ENCODE results near the gene FREM2.

DNA sequence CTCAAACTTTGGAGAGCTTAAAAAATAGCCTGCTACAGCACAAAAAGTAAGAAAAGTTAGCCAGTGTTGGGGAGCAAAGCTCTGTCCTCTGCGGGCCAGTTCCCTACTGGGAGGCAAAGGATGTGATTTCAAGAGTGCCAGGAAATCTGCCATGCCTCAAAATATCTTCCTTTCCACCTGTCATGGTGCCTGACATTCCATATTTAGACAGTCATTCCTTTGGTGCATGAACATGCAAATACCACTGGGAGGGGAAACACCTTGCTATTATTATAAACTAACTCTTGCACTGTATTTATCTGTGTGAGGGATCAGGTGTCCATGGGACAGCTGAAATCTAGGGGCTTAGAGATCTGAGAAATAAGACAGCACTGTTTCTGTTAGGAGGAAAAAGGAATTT is 10.3 kb downstream of the FREM2 start:
- TF ChIP-seq, protein P1, sequence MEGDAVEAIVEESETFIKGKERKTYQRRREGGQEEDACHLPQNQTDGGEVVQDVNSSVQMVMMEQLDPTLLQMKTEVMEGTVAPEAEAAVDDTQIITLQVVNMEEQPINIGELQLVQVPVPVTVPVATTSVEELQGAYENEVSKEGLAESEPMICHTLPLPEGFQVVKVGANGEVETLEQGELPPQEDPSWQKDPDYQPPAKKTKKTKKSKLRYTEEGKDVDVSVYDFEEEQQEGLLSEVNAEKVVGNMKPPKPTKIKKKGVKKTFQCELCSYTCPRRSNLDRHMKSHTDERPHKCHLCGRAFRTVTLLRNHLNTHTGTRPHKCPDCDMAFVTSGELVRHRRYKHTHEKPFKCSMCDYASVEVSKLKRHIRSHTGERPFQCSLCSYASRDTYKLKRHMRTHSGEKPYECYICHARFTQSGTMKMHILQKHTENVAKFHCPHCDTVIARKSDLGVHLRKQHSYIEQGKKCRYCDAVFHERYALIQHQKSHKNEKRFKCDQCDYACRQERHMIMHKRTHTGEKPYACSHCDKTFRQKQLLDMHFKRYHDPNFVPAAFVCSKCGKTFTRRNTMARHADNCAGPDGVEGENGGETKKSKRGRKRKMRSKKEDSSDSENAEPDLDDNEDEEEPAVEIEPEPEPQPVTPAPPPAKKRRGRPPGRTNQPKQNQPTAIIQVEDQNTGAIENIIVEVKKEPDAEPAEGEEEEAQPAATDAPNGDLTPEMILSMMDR (conservative IDR thresholded peaks at IDR 0.05; ENCODE audit: low read length): no peak
- TF ChIP-seq EZH2phosphoT487 (IDR thresholded peaks at IDR 0.05; ENCODE audit: borderline replicate concordance, low read depth, low read length): no peak

All from OCI-LY7 (cell line).